SK-N-SH treated with all-trans-retinoic acid at 6 μM for 48 hours (cell line): ENCODE data around the gene COQ2.

ENCODE experiments used
- ATAC-seq: fragments of 200-7000 bp; cut with Tn5 transposase; 3 replicates; pipeline ENCODE4 v1.9.1; 2020; ENCODE audit warnings: mild to moderate bottlenecking, moderate library complexity
- ARNTL ChIP-seq: fragments of 450-650 bp; formaldehyde crosslinking; IDR thresholded peaks from 2 replicates; pipeline ENCODE4 v1.5.0; 2020; ENCODE audit warnings: low read depth, mild to moderate bottlenecking, moderate library complexity, borderline replicate concordance
- BACH2 ChIP-seq: fragments of 250-450 bp; sonication (Bioruptor Pico); IDR thresholded peaks from 2 replicates; pipeline ENCODE4 v1.9.0; 2021; ENCODE audit warnings: mild to moderate bottlenecking, borderline replicate concordance
- CSDC2 ChIP-seq: fragments of 250-450 bp; sonication (Bioruptor Pico); IDR thresholded peaks from 2 replicates; pipeline ENCODE4 v1.5.0; 2020; ENCODE audit warnings: mild to moderate bottlenecking, moderate library complexity
- ESRRG ChIP-seq: fragments of 250-450 bp; sonication (Bioruptor Pico); IDR thresholded peaks from 2 replicates; pipeline ENCODE4 v1.6.1; 2021; ENCODE audit warnings: mild to moderate bottlenecking
- GLIS3 ChIP-seq: fragments of 250-450 bp; sonication (Bioruptor Pico); IDR thresholded peaks from 2 replicates; pipeline ENCODE4 v1.5.0; 2020; ENCODE audit warnings: mild to moderate bottlenecking, moderate library complexity
- ISL1 ChIP-seq: fragments of 250-450 bp; sonication (Bioruptor Pico); IDR thresholded peaks from 2 replicates; pipeline ENCODE4 v2.1.2; 2022; ENCODE audit warnings: mild to moderate bottlenecking, moderate library complexity
- OSR1 ChIP-seq: fragments of 250-450 bp; sonication (Bioruptor Pico); IDR thresholded peaks from 2 replicates; pipeline ENCODE4 v1.8.0; 2022; ENCODE audit warnings: moderate library complexity, mild to moderate bottlenecking, inconsistent platforms
- PPARA ChIP-seq: fragments of 250-450 bp; sonication (Bioruptor Pico); IDR thresholded peaks from 2 replicates; pipeline ENCODE4 v1.5.0; 2020; ENCODE audit warnings: mild to moderate bottlenecking, borderline replicate concordance
- RARB ChIP-seq: fragments of 250-450 bp; sonication (Bioruptor Pico); IDR thresholded peaks from 2 replicates; pipeline ENCODE4 v1.8.0; 2021; ENCODE audit warnings: mild to moderate bottlenecking, moderate library complexity
- SNAI2 ChIP-seq: fragments of 250-450 bp; sonication (Bioruptor Pico); IDR thresholded peaks from 2 replicates; pipeline ENCODE4 v1.5.0; 2020; ENCODE audit warnings: mild to moderate bottlenecking, moderate library complexity
- TCF4 ChIP-seq: fragments of 250-450 bp; sonication (Bioruptor Pico); IDR thresholded peaks from 2 replicates; pipeline ENCODE4 v1.8.0; 2021; ENCODE audit warnings: mild to moderate bottlenecking, moderate library complexity, borderline replicate concordance
- TOX ChIP-seq: fragments of 250-450 bp; sonication (Bioruptor Pico); IDR thresholded peaks from 2 replicates; pipeline ENCODE4 v1.8.0; 2021; ENCODE audit warnings: mild to moderate bottlenecking, moderate library complexity, borderline replicate concordance
- ZC3H10 ChIP-seq: fragments of 250-450 bp; sonication (Bioruptor Pico); IDR thresholded peaks from 2 replicates; pipeline ENCODE4 v1.5.1; 2021; ENCODE audit warnings: mild to moderate bottlenecking, moderate library complexity
- ZFP3 ChIP-seq: fragments of 250-450 bp; sonication (Bioruptor Pico); IDR thresholded peaks from 2 replicates; pipeline ENCODE4 v1.5.0; 2020; ENCODE audit warnings: mild to moderate bottlenecking, moderate library complexity
- ZFP30 ChIP-seq: fragments of 450-650 bp; formaldehyde crosslinking; IDR thresholded peaks from 2 replicates; pipeline ENCODE4 v1.5.0; 2022; ENCODE audit warnings: mild to moderate bottlenecking, moderate library complexity
- ZNF565 ChIP-seq: fragments of 450-650 bp; formaldehyde crosslinking; conservative IDR thresholded peaks from 2 replicates; pipeline ENCODE4 v1.5.0; 2020; ENCODE audit warnings: low read depth, mild to moderate bottlenecking, moderate library complexity
- ZNF70 ChIP-seq: fragments of 450-650 bp; formaldehyde crosslinking; IDR thresholded peaks from 2 replicates; pipeline ENCODE4 v1.5.0; 2020; ENCODE audit warnings: mild to moderate bottlenecking, moderate library complexity
- ZNF8 ChIP-seq: fragments of 450-650 bp; formaldehyde crosslinking; IDR thresholded peaks from 2 replicates; pipeline ENCODE4 v1.5.0; 2020; ENCODE audit warnings: mild to moderate bottlenecking, moderate library complexity
- TF ChIP-seq, protein P1 (sequence below): fragments of 250-450 bp; sonication (Bioruptor Pico); IDR thresholded peaks from 2 replicates; pipeline ENCODE4 v1.5.1; 2021; ENCODE audit warnings: mild to moderate bottlenecking, moderate library complexity
- TF ChIP-seq, protein P2 (sequence below): fragments of 250-450 bp; sonication (Bioruptor Pico); IDR thresholded peaks from 2 replicates; pipeline ENCODE4 v1.8.0; 2021; ENCODE audit warnings: low read depth, mild to moderate bottlenecking, moderate library complexity, borderline replicate concordance
- TF ChIP-seq, protein P3 (sequence below): fragments of 250-450 bp; sonication (Bioruptor Pico); IDR thresholded peaks from 2 replicates; pipeline ENCODE4 v1.8.0; 2020; ENCODE audit warnings: mild to moderate bottlenecking, moderate library complexity, borderline replicate concordance
- TF ChIP-seq, protein P4 (sequence below): fragments of 250-450 bp; sonication (Bioruptor Pico); IDR thresholded peaks from 2 replicates; pipeline ENCODE4 v1.5.0; 2020; ENCODE audit warnings: mild to moderate bottlenecking, moderate library complexity
- TF ChIP-seq, protein P5 (sequence below): fragments of 250-450 bp; sonication (Bioruptor Pico); IDR thresholded peaks from 2 replicates; pipeline ENCODE4 v1.5.1; 2020; ENCODE audit warnings: low read depth, mild to moderate bottlenecking, moderate library complexity

Gene COQ2

DNA sequence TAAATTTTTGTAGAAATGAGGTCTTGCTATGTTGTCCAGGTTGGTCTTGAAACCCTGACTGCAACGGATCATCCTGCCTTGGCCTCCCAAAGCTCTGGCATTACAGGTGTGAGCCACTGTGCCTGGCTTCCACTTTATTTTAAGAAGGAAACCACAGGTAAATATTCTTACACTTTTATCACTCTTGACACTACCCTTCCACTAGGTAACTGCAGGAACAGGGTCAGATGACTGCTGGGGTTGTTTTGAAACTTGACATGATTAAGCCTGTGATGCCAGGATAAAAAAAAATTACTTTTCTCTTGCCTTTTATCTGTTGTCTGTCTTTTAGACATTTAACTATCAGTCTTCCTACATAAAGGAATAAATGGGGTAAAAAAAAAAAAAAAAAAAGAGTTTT, 43.5 kb downstream of the COQ2 start:
- no peak for TF ChIP-seq BACH2 (CRISPR knock-in tag)
- TF ChIP-seq ZC3H10 (CRISPR knock-in tag) = no peak
- TF ChIP-seq, protein P1, sequence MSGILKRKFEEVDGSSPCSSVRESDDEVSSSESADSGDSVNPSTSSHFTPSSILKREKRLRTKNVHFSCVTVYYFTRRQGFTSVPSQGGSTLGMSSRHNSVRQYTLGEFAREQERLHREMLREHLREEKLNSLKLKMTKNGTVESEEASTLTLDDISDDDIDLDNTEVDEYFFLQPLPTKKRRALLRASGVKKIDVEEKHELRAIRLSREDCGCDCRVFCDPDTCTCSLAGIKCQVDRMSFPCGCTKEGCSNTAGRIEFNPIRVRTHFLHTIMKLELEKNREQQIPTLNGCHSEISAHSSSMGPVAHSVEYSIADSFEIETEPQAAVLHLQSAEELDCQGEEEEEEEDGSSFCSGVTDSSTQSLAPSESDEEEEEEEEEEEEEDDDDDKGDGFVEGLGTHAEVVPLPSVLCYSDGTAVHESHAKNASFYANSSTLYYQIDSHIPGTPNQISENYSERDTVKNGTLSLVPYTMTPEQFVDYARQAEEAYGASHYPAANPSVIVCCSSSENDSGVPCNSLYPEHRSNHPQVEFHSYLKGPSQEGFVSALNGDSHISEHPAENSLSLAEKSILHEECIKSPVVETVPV (CRISPR knock-in tag) = no peak
- no peak for TF ChIP-seq ZFP3
- TF ChIP-seq GLIS3 (CRISPR knock-in tag) = no peak
- TF ChIP-seq ZNF565 (CRISPR knock-in tag) = no peak
- TF ChIP-seq, protein P2, sequence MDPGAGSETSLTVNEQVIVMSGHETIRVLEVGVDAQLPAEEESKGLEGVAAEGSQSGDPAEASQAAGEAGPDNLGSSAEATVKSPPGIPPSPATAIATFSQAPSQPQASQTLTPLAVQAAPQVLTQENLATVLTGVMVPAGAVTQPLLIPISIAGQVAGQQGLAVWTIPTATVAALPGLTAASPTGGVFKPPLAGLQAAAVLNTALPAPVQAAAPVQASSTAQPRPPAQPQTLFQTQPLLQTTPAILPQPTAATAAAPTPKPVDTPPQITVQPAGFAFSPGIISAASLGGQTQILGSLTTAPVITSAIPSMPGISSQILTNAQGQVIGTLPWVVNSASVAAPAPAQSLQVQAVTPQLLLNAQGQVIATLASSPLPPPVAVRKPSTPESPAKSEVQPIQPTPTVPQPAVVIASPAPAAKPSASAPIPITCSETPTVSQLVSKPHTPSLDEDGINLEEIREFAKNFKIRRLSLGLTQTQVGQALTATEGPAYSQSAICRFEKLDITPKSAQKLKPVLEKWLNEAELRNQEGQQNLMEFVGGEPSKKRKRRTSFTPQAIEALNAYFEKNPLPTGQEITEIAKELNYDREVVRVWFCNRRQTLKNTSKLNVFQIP = no peak
- TF ChIP-seq ZNF8 = no peak
- no peak for TF ChIP-seq RARB (CRISPR knock-in tag)
- TF ChIP-seq, protein P3, sequence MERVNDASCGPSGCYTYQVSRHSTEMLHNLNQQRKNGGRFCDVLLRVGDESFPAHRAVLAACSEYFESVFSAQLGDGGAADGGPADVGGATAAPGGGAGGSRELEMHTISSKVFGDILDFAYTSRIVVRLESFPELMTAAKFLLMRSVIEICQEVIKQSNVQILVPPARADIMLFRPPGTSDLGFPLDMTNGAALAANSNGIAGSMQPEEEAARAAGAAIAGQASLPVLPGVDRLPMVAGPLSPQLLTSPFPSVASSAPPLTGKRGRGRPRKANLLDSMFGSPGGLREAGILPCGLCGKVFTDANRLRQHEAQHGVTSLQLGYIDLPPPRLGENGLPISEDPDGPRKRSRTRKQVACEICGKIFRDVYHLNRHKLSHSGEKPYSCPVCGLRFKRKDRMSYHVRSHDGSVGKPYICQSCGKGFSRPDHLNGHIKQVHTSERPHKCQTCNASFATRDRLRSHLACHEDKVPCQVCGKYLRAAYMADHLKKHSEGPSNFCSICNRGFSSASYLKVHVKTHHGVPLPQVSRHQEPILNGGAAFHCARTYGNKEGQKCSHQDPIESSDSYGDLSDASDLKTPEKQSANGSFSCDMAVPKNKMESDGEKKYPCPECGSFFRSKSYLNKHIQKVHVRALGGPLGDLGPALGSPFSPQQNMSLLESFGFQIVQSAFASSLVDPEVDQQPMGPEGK = no peak
- TF ChIP-seq, protein P4, sequence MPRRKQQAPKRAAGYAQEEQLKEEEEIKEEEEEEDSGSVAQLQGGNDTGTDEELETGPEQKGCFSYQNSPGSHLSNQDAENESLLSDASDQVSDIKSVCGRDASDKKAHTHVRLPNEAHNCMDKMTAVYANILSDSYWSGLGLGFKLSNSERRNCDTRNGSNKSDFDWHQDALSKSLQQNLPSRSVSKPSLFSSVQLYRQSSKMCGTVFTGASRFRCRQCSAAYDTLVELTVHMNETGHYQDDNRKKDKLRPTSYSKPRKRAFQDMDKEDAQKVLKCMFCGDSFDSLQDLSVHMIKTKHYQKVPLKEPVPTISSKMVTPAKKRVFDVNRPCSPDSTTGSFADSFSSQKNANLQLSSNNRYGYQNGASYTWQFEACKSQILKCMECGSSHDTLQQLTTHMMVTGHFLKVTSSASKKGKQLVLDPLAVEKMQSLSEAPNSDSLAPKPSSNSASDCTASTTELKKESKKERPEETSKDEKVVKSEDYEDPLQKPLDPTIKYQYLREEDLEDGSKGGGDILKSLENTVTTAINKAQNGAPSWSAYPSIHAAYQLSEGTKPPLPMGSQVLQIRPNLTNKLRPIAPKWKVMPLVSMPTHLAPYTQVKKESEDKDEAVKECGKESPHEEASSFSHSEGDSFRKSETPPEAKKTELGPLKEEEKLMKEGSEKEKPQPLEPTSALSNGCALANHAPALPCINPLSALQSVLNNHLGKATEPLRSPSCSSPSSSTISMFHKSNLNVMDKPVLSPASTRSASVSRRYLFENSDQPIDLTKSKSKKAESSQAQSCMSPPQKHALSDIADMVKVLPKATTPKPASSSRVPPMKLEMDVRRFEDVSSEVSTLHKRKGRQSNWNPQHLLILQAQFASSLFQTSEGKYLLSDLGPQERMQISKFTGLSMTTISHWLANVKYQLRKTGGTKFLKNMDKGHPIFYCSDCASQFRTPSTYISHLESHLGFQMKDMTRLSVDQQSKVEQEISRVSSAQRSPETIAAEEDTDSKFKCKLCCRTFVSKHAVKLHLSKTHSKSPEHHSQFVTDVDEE (CRISPR knock-in tag) = no peak
- no peak for ATAC-seq

DNA sequence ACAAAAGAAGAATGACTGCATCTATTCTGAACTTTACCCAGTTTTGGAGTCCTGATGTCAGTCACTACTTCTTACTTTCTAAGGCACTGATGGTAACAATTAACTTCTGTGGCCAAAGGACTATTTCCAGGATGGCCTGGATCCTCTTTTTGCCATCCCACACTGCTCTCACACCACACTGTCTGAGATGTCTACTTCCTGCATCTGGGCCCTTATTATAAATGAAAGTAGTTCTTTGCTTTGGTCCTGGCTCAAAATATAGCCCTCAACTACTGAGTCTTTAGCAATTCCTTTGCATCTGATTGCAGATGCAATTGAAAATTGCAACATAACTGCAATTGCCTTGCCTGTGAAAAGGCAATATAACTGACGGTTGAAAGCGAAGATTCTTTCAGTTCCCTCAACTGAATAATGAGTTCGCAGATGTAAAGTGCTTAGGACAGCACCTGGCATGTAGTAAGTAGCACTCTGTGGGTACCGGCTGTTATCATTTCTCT, 44.2 kb downstream of the COQ2 start:
- no peak for ATAC-seq
- TF ChIP-seq ESRRG (CRISPR knock-in tag) = no peak
- TF ChIP-seq, protein P1 (CRISPR knock-in tag) = no peak
- TF ChIP-seq ZFP3 = no peak
- TF ChIP-seq ZNF70 (CRISPR knock-in tag) = no peak
- TF ChIP-seq, protein P3 = no peak
- no peak for TF ChIP-seq BACH2 (CRISPR knock-in tag)
- TF ChIP-seq ARNTL (CRISPR knock-in tag) = no peak
- no peak for TF ChIP-seq ZNF565 (CRISPR knock-in tag)
- TF ChIP-seq CSDC2 = no peak
- no peak for TF ChIP-seq ZC3H10 (CRISPR knock-in tag)
- TF ChIP-seq RARB (CRISPR knock-in tag) = no peak
- TF ChIP-seq, protein P5, sequence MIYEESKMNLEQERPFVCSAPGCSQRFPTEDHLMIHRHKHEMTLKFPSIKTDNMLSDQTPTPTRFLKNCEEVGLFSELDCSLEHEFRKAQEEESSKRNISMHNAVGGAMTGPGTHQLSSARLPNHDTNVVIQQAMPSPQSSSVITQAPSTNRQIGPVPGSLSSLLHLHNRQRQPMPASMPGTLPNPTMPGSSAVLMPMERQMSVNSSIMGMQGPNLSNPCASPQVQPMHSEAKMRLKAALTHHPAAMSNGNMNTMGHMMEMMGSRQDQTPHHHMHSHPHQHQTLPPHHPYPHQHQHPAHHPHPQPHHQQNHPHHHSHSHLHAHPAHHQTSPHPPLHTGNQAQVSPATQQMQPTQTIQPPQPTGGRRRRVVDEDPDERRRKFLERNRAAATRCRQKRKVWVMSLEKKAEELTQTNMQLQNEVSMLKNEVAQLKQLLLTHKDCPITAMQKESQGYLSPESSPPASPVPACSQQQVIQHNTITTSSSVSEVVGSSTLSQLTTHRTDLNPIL (CRISPR knock-in tag) = no peak
- TF ChIP-seq SNAI2 (CRISPR knock-in tag) = no peak
- TF ChIP-seq TOX = no peak
- no peak for TF ChIP-seq PPARA (CRISPR knock-in tag)
- no peak for TF ChIP-seq ZNF8
- TF ChIP-seq TCF4 (CRISPR knock-in tag) = no peak
- TF ChIP-seq ZFP30 (CRISPR knock-in tag) = no peak
- no peak for TF ChIP-seq OSR1 (CRISPR knock-in tag)
- no peak for TF ChIP-seq ISL1
- TF ChIP-seq, all 23 proteins: peak for 0
